WTC11 (cell line): ENCODE data around the gene VMA21. TPM values are rescaled to one million over a fixed set of nuclear protein-coding genes. Genes with fewer than 3 reads are reported as not detected.

ENCODE experiments used
- ATAC-seq: fragments of 200-7000 bp; cut with Tn5 transposase; 2 replicates; pipeline ENCODE4 v1.10.0; 2021; ENCODE audit warnings: mild to moderate bottlenecking, moderate library complexity
- Bru-seq: library from RNA; stranded (reverse); fragments of 400-500 nt; gene quantifications from one replicate; lab custom pipeline; 2021; lab: Mats Ljungman, UMichigan
- CTCF ChIA-PET: fragments of 300-600 bp; sonication (Branson Sonifier 250); formaldehyde crosslinking; loops from one replicate; lab custom pipeline; 2021; ENCODE audit warnings: antibody characterized with exemption; lab: Charles Lee
- POLR2A ChIA-PET: fragments of 350-600 bp; sonication (Branson Sonifier 250); formaldehyde crosslinking; loops from one replicate; lab custom pipeline; 2021; ENCODE audit warnings: antibody characterized with exemption; lab: Charles Lee
- DNase-seq: peaks from one replicate; pipeline ENCODE4 v3.0.0; 2021; ENCODE audit warnings: low spot score
- H3K27ac Mint-ChIP-seq: 2 replicates; pipeline ENCODE4 v1.8.0; 2021; ENCODE audit warnings: mixed read lengths
- H3K27me3 Mint-ChIP-seq: 2 replicates; pipeline ENCODE4 v1.8.0; 2021; ENCODE audit warnings: low read depth, mild to moderate bottlenecking, moderate library complexity, mixed read lengths
- H3K36me3 Mint-ChIP-seq: 2 replicates; pipeline ENCODE4 v1.8.0; 2021; ENCODE audit warnings: mixed read lengths
- H3K4me1 Mint-ChIP-seq: 2 replicates; pipeline ENCODE4 v1.8.0; 2022; ENCODE audit warnings: mixed read lengths
- H3K4me3 Mint-ChIP-seq: 2 replicates; pipeline ENCODE4 v1.8.0; 2021; ENCODE audit warnings: mild to moderate bottlenecking, moderate library complexity, mixed read lengths
- H3K9me3 Mint-ChIP-seq: 2 replicates; pipeline ENCODE4 v1.8.0; 2021; ENCODE audit warnings: mixed read lengths
- CTCF ChIP-seq: fragments of 200-600 bp; IDR thresholded peaks from 2 replicates; pipeline ENCODE4 v1.8.0; 2022; ENCODE audit warnings: antibody characterized with exemption
- ELF4 ChIP-seq: sonication (generic); formaldehyde crosslinking; IDR thresholded peaks from 2 replicates; pipeline ENCODE4 v1.8.1; 2022; ENCODE audit warnings: low read depth, mild to moderate bottlenecking, moderate library complexity, missing genetic modification reagents
- FOXJ3 ChIP-seq: sonication (generic); formaldehyde crosslinking; IDR thresholded peaks from 2 replicates; pipeline ENCODE4 v1.9.0; 2021; ENCODE audit warnings: missing genetic modification reagents, mild to moderate bottlenecking, borderline replicate concordance
- IRF1 ChIP-seq: sonication (generic); formaldehyde crosslinking; IDR thresholded peaks from 2 replicates; pipeline ENCODE4 v1.8.0; 2023; ENCODE audit warnings: missing genetic modification reagents
- MAX ChIP-seq: sonication (generic); formaldehyde crosslinking; IDR thresholded peaks from 2 replicates; pipeline ENCODE4 v1.8.0; 2022; ENCODE audit warnings: mild to moderate bottlenecking, missing genetic modification reagents
- MXD4 ChIP-seq: fragments of 250-450 bp; sonication (Bioruptor Pico); IDR thresholded peaks from 2 replicates; pipeline ENCODE4 v1.8.0; 2021; ENCODE audit warnings: mild to moderate bottlenecking, moderate library complexity, borderline replicate concordance
- MYBL2 ChIP-seq: sonication (generic); formaldehyde crosslinking; IDR thresholded peaks from 2 replicates; pipeline ENCODE4 v1.8.1; 2023; ENCODE audit warnings: mild to moderate bottlenecking, moderate library complexity, missing genetic modification reagents
- NFATC4 ChIP-seq: fragments of 250-450 bp; sonication (Bioruptor Pico); IDR thresholded peaks from 2 replicates; pipeline ENCODE4 v1.9.0; 2021; ENCODE audit warnings: mild to moderate bottlenecking
- NFYB ChIP-seq: sonication (generic); formaldehyde crosslinking; conservative IDR thresholded peaks from 2 replicates; pipeline ENCODE4 v1.8.0; 2022; ENCODE audit warnings: low read depth, missing genetic modification reagents
- NR3C1 ChIP-seq: sonication (generic); formaldehyde crosslinking; conservative IDR thresholded peaks from 2 replicates; pipeline ENCODE4 v1.8.1; 2023; ENCODE audit warnings: low read depth, mild to moderate bottlenecking, missing genetic modification reagents
- PREB ChIP-seq: sonication (generic); formaldehyde crosslinking; IDR thresholded peaks from 2 replicates; pipeline ENCODE4 v1.8.1; 2022; ENCODE audit warnings: mild to moderate bottlenecking, missing genetic modification reagents, moderate library complexity, borderline replicate concordance
- RORB ChIP-seq: fragments of 250-450 bp; sonication (Bioruptor Pico); IDR thresholded peaks from 2 replicates; pipeline ENCODE4 v1.9.0; 2021; ENCODE audit warnings: mild to moderate bottlenecking
- SP1 ChIP-seq: sonication (generic); formaldehyde crosslinking; conservative IDR thresholded peaks from 2 replicates; pipeline ENCODE4 v1.8.1; 2022; ENCODE audit warnings: missing genetic modification reagents
- TCF7 ChIP-seq: sonication (generic); formaldehyde crosslinking; IDR thresholded peaks from 2 replicates; pipeline ENCODE4 v1.8.0; 2022; ENCODE audit warnings: mild to moderate bottlenecking, low read depth, missing genetic modification reagents, moderate library complexity
- ZNF138 ChIP-seq: sonication (generic); formaldehyde crosslinking; conservative IDR thresholded peaks from 2 replicates; pipeline ENCODE4 v1.8.1; 2022; ENCODE audit warnings: mild to moderate bottlenecking, moderate library complexity, missing genetic modification reagents
- ZNF396 ChIP-seq: fragments of 250-450 bp; sonication (Bioruptor Pico); IDR thresholded peaks from 2 replicates; pipeline ENCODE4 v1.8.0; 2021; ENCODE audit warnings: mild to moderate bottlenecking, moderate library complexity, borderline replicate concordance
- ZNF416 ChIP-seq: fragments of 250-450 bp; sonication (Bioruptor Pico); IDR thresholded peaks from 2 replicates; pipeline ENCODE4 v1.9.0; 2021; ENCODE audit warnings: mild to moderate bottlenecking, inconsistent platforms
- ZNF671 ChIP-seq: fragments of 250-450 bp; sonication (Bioruptor Pico); IDR thresholded peaks from 2 replicates; pipeline ENCODE4 v1.8.0; 2021; ENCODE audit warnings: mild to moderate bottlenecking
- long read RNA-seq, 3 experiments: library from RNA in 1 of 3; library from capped mRNA in 1 of 3; library from polyadenylated mRNA in 1 of 3; unstranded in 2 of 3; stranded (forward) in 1 of 3; transcript quantifications; one replicate each; pipeline ENCODE4 v2.0.0, GENCODE V29; 2021
- total RNA-seq: library from RNA; stranded (reverse); gene quantifications from 3 replicates; pipeline ENCODE4 v1.2.3, GENCODE V29; 2021
- TF ChIP-seq, protein P1 (sequence below): sonication (generic); formaldehyde crosslinking; IDR thresholded peaks from 2 replicates; pipeline ENCODE4 v1.8.1; 2023; ENCODE audit warnings: mild to moderate bottlenecking, missing genetic modification reagents, moderate library complexity
- TF ChIP-seq, protein P2 (sequence below): sonication (generic); formaldehyde crosslinking; IDR thresholded peaks from 2 replicates; pipeline ENCODE4 v1.8.0; 2022; ENCODE audit warnings: mild to moderate bottlenecking, missing genetic modification reagents
- TF ChIP-seq, protein P3 (sequence below): sonication (generic); formaldehyde crosslinking; IDR thresholded peaks from 2 replicates; pipeline ENCODE4 v1.8.0; 2022; ENCODE audit warnings: missing genetic modification reagents

VMA21 gene, protein sequence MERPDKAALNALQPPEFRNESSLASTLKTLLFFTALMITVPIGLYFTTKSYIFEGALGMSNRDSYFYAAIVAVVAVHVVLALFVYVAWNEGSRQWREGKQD
- total RNA-seq: 51.4 to 54.9 TPM (median 52.8 TPM) in 3 replicates
- percentile 94 among the genes with signal in this experiment for Bru-seq, nascent RNA
- long read RNA-seq, experiment 1, full-length matches to known transcripts: 215 of 278 reads
- long read RNA-seq, experiment 1, partial matches to known transcripts: 60 of 278 reads
- long read RNA-seq, experiment 1, other reads (novel, unspliced or antisense): 3 of 278 reads
- long read RNA-seq, experiment 2, full-length matches to known transcripts: 20 of 75 reads
- long read RNA-seq, experiment 2, partial matches to known transcripts: 54 of 75 reads
- long read RNA-seq, experiment 2, other reads (novel, unspliced or antisense): 1 of 75 reads
- long read RNA-seq, experiment 3, full-length matches to known transcripts: 2 of 2 reads
- long read RNA-seq, experiment 3, partial matches to known transcripts: 0 of 2 reads
- long read RNA-seq, experiment 3, other reads (novel, unspliced or antisense): 0 of 2 reads

- DNase-seq (peak; percentile 61), ATAC-seq (peak; percentile 83)
- TF ChIP-seq NFATC4 (no peak), FOXJ3 (CRISPR knock-in tag) (no peak), SP1 (CRISPR knock-in tag) (peak; percentile 62), ZNF396 (CRISPR knock-in tag) (no peak), RORB (no peak), TCF7 (CRISPR knock-in tag) (no peak), CTCF (no peak), MAX (CRISPR knock-in tag) (peak; percentile 54; the same call in 1 of the 2 replicates), MYBL2 (CRISPR knock-in tag) (peak; percentile 43; the same call in 1 of the 2 replicates), IRF1 (CRISPR knock-in tag) (no peak), MXD4 (no peak), ZNF138 (no peak)
- TF ChIP-seq, protein P1, sequence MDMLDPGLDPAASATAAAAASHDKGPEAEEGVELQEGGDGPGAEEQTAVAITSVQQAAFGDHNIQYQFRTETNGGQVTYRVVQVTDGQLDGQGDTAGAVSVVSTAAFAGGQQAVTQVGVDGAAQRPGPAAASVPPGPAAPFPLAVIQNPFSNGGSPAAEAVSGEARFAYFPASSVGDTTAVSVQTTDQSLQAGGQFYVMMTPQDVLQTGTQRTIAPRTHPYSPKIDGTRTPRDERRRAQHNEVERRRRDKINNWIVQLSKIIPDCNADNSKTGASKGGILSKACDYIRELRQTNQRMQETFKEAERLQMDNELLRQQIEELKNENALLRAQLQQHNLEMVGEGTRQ (CRISPR knock-in tag): peak; percentile 87
- TF ChIP-seq, protein P2, sequence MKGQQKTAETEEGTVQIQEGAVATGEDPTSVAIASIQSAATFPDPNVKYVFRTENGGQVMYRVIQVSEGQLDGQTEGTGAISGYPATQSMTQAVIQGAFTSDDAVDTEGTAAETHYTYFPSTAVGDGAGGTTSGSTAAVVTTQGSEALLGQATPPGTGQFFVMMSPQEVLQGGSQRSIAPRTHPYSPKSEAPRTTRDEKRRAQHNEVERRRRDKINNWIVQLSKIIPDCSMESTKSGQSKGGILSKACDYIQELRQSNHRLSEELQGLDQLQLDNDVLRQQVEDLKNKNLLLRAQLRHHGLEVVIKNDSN (CRISPR knock-in tag): peak; percentile 69; the same call in 1 of the 2 replicates
- ChIA-PET POLR2A (interaction anchor here (0.7 to 0.9 kb wide), 2 partner anchors 13 to 221 kb away, joined by 3 to 4 read pairs; no protein-coding TSS in a partner anchor), CTCF (interaction anchor here (0.9 to 1.7 kb wide), 3 partner anchors 37 to 221 kb away, joined by 3 to 9 read pairs (median 8); partner anchors contain the start of gene GPR50)
- H3K27me3 Mint-ChIP-seq: no peaks in the 10 kb centered on the region
- peak within 1 kb of the TSS; percentile 85 for H3K4me3 Mint-ChIP-seq
- H3K36me3 Mint-ChIP-seq: no peaks in the 10 kb centered on the region
- H3K9me3 Mint-ChIP-seq: no peaks in the 10 kb centered on the region
- H3K27ac Mint-ChIP-seq: peak within 1 kb of the TSS; percentile 76
- H3K4me1 Mint-ChIP-seq: peaks cover 14% of the 10 kb centered on the region
Measured at GRCh38 chrX:151396825-151397740, at the start of gene VMA21. Gene VMA21, plus strand, starts transcription at chrX:151397206. Its CDS starts 103 bp downstream, at chrX:151397309.

GRCh38 chrX:151359341-151359740, 37.7 kb upstream of the VMA21 start:
- ChIA-PET POLR2A (no interaction called here), CTCF (interaction anchor here (1.1 to 4.8 kb wide), 11 partner anchors 12 to 587 kb away, joined by 4 to 56 read pairs (median 7); partner anchors contain the start of genes GPR50 and VMA21)
- Mint-ChIP-seq H3K36me3 (no peaks in the 10 kb centered on the region), H3K27me3 (no peaks in the 10 kb centered on the region), H3K27ac (peak overlapping the region; percentile 38; the same call in 1 of the 2 replicates), H3K4me1 (peaks cover 18% of the 10 kb centered on the region), H3K4me3 (peak overlapping the region; percentile 57; the same call in 1 of the 2 replicates), H3K9me3 (no peaks in the 10 kb centered on the region)
- ATAC-seq (peak; percentile 85), DNase-seq (peak; percentile 11)
- TF ChIP-seq, protein P1 (CRISPR knock-in tag): no peak
- TF ChIP-seq PREB (CRISPR knock-in tag): no peak
- TF ChIP-seq NR3C1 (CRISPR knock-in tag): no peak
- no peak for TF ChIP-seq NFYB (CRISPR knock-in tag)
- TF ChIP-seq, protein P3, sequence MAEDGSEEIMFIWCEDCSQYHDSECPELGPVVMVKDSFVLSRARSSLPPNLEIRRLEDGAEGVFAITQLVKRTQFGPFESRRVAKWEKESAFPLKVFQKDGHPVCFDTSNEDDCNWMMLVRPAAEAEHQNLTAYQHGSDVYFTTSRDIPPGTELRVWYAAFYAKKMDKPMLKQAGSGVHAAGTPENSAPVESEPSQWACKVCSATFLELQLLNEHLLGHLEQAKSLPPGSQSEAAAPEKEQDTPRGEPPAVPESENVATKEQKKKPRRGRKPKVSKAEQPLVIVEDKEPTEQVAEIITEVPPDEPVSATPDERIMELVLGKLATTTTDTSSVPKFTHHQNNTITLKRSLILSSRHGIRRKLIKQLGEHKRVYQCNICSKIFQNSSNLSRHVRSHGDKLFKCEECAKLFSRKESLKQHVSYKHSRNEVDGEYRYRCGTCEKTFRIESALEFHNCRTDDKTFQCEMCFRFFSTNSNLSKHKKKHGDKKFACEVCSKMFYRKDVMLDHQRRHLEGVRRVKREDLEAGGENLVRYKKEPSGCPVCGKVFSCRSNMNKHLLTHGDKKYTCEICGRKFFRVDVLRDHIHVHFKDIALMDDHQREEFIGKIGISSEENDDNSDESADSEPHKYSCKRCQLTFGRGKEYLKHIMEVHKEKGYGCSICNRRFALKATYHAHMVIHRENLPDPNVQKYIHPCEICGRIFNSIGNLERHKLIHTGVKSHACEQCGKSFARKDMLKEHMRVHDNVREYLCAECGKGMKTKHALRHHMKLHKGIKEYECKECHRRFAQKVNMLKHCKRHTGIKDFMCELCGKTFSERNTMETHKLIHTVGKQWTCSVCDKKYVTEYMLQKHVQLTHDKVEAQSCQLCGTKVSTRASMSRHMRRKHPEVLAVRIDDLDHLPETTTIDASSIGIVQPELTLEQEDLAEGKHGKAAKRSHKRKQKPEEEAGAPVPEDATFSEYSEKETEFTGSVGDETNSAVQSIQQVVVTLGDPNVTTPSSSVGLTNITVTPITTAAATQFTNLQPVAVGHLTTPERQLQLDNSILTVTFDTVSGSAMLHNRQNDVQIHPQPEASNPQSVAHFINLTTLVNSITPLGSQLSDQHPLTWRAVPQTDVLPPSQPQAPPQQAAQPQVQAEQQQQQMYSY: no peak
- TF ChIP-seq ZNF416 (CRISPR knock-in tag): no peak
- TF ChIP-seq ELF4 (CRISPR knock-in tag): no peak
- no peak for TF ChIP-seq ZNF671
